Thymus (tissue), 11 donors: Measurements from ENCODE around the gene CYBC1. TPM values are rescaled to one million over a fixed set of nuclear protein-coding genes. Genes with fewer than 3 reads are reported as not detected.
A peak's percentile ranks its signal among the peaks of the same experiment; 100 is the strongest.

ENCODE experiments used
- DNase-seq, 9 donors: peaks; one replicate each; pipeline ENCODE4 v3.0.0-alpha.2; 2013; ENCODE audit warnings: low spot score in 9 of 9, low read depth in 6 of 9, missing footprints in 1 of 9
- H3K27ac ChIP-seq, 2 donors: one replicate each; pipeline ENCODE4 v1.5.1; 2013; ENCODE audit warnings: control low read depth in 1 of 2, low read depth in 1 of 2, low read length in 1 of 2, mild to moderate bottlenecking in 1 of 2, moderate library complexity in 1 of 2
- H3K27me3 ChIP-seq, 2 donors: one replicate each; pipeline ENCODE4 v1.5.1; 2013; ENCODE audit warnings: low read length in 1 of 2; ENCODE audit not compliant: control insufficient read depth in 2 of 2, insufficient read depth in 1 of 2
- H3K36me3 ChIP-seq, 2 donors: one replicate each; pipeline ENCODE4 v1.5.1; 2013; ENCODE audit warnings: low read length in 1 of 2, mild to moderate bottlenecking in 1 of 2, moderate library complexity in 1 of 2; ENCODE audit not compliant: control insufficient read depth in 2 of 2, insufficient read depth in 2 of 2
- H3K4me1 ChIP-seq, 2 donors: one replicate each; pipeline ENCODE4 v1.5.1; 2013; ENCODE audit warnings: low read length in 2 of 2; ENCODE audit not compliant: control insufficient read depth in 2 of 2, insufficient read depth in 2 of 2
- H3K4me3 ChIP-seq, 2 donors: one replicate each; pipeline ENCODE4 v1.5.1; 2013; ENCODE audit warnings: low read length in 2 of 2, control low read depth in 1 of 2, mild to moderate bottlenecking in 1 of 2
- H3K9me3 ChIP-seq, 2 donors: one replicate each; pipeline ENCODE4 v1.5.1; 2013; ENCODE audit warnings: low read length in 1 of 2, mild to moderate bottlenecking in 1 of 2; ENCODE audit not compliant: control insufficient read depth in 2 of 2, insufficient read depth in 1 of 2
- WGBS: extraction: QIAGEN DNeasy Blood & Tissue Kit; methylation state at CpG from one replicate; pipeline ENCODE4 v1.1.7; 2013; 5-methylcytosine and 5-hydroxymethylcytosine counted together
- polyA plus RNA-seq: library from polyadenylated mRNA; stranded (reverse); fragments of 200-250 nt; gene quantifications from one replicate; pipeline ENCODE4 v1.2.3, GENCODE V29; 2013
- total RNA-seq: library from RNA; stranded (reverse); fragments of 120-200 nt; gene quantifications from one replicate; pipeline ENCODE4 v1.2.4, GENCODE V29; 2013
- donor health status: healthy.

CYBC1 gene
- total and polyA plus RNA-seq, 2 donors = 80.7 to 103 TPM

GRCh38 chr17:82434216-82434565, 16.4 kb downstream of the CYBC1 start:
- no peaks in the 10 kb centered on the region for H3K27me3 ChIP-seq
- H3K36me3 ChIP-seq = peaks cover 21 to 31% of the 10 kb centered on the region in 2 donors
- no peaks in the 10 kb centered on the region for H3K4me1 ChIP-seq
- no peak overlapping the region for H3K27ac ChIP-seq
- DNase-seq = peak in 1 of 9 donors; percentile 21
- 32% methylated on average over 3 of the region's 3 CpGs for WGBS
- peaks cover 0 to 5% of the 10 kb centered on the region in 2 donors for H3K9me3 ChIP-seq
- H3K4me3 ChIP-seq = no peak overlapping the region

GRCh38 chr17:82433560-82434215, 16.9 kb downstream of the CYBC1 start:
- no peak for DNase-seq
- H3K9me3 ChIP-seq = peaks cover 0 to 5% of the 10 kb centered on the region in 2 donors
- H3K4me3 ChIP-seq = no peak overlapping the region
- no peaks in the 10 kb centered on the region for H3K4me1 ChIP-seq
- no peak overlapping the region for H3K27ac ChIP-seq
- peaks cover 21 to 31% of the 10 kb centered on the region in 2 donors for H3K36me3 ChIP-seq
- H3K27me3 ChIP-seq = no peaks in the 10 kb centered on the region
- 95% methylated on average over 32 of the region's 32 CpGs for WGBS

- Histone ChIP-seq H3K4me1 (no peaks in the 10 kb centered on the region), H3K27me3 (no peaks in the 10 kb centered on the region), H3K27ac (no peak overlapping the region), H3K9me3 (peaks cover 0 to 7% of the 10 kb centered on the region in 2 donors), H3K4me3 (no peak overlapping the region), H3K36me3 (peaks cover 17 to 26% of the 10 kb centered on the region in 2 donors)
- no peak for DNase-seq
- 86% methylated on average over 8 of the region's 8 CpGs for WGBS
These were observed 18.5 kb downstream of the CYBC1 start for GRCh38 chr17:82432017-82432416.

GRCh38 chr17:82429824-82430223, 20.7 kb downstream of the CYBC1 start:
- WGBS = 97% methylated on average over 7 of the region's 7 CpGs
- Histone ChIP-seq H3K27ac (no peak overlapping the region), H3K4me1 (no peaks in the 10 kb centered on the region), H3K9me3 (peaks cover 0 to 7% of the 10 kb centered on the region in 2 donors), H3K27me3 (no peaks in the 10 kb centered on the region), H3K36me3 (peaks cover 8 to 10% of the 10 kb centered on the region in 2 donors), H3K4me3 (no peak overlapping the region)
- DNase-seq = no peak

- H3K9me3 ChIP-seq = peaks cover 0 to 7% of the 10 kb centered on the region in 2 donors
- H3K27ac ChIP-seq = no peak overlapping the region
- no peak overlapping the region for H3K4me3 ChIP-seq
- no peaks in the 10 kb centered on the region for H3K4me1 ChIP-seq
- peaks cover 7 to 13% of the 10 kb centered on the region in 2 donors for H3K36me3 ChIP-seq
- no peak for DNase-seq
- WGBS = 99% methylated on average over 3 of the region's 3 CpGs
- no peaks in the 10 kb centered on the region for H3K27me3 ChIP-seq
These were observed 22.0 kb downstream of the CYBC1 start for GRCh38 chr17:82428546-82428945.

- no peak for DNase-seq
- Histone ChIP-seq H3K27me3 (no peaks in the 10 kb centered on the region), H3K27ac (no peak overlapping the region), H3K4me3 (no peak overlapping the region), H3K36me3 (peaks cover 5% of the 10 kb centered on the region in 2 donors), H3K9me3 (peaks cover 1 to 13% of the 10 kb centered on the region in 2 donors), H3K4me1 (peaks cover under 1 to 1% of the 10 kb centered on the region in 2 donors)
- WGBS = 98% methylated on average over 2 of the region's 2 CpGs
These were observed 25.7 kb downstream of the CYBC1 start for GRCh38 chr17:82424863-82425159.

GRCh38 chr17:82424001-82424862, 26.3 kb downstream of the CYBC1 start:
- WGBS = 94% methylated on average over 25 of the region's 25 CpGs
- H3K9me3 ChIP-seq = peaks cover 1 to 9% of the 10 kb centered on the region in 2 donors
- no peaks in the 10 kb centered on the region for H3K27me3 ChIP-seq
- peaks cover 4 to 5% of the 10 kb centered on the region in 2 donors for H3K4me1 ChIP-seq
- DNase-seq = peak in 2 of 9 donors; percentile 48 to 63
- H3K4me3 ChIP-seq = no peak overlapping the region
- no peak overlapping the region for H3K27ac ChIP-seq
- H3K36me3 ChIP-seq = peaks cover 5% of the 10 kb centered on the region in 2 donors

- Histone ChIP-seq H3K36me3 (peaks cover 5 to 7% of the 10 kb centered on the region in 2 donors), H3K9me3 (peaks cover 1 to 6% of the 10 kb centered on the region in 2 donors), H3K4me1 (peaks cover 13 to 15% of the 10 kb centered on the region in 2 donors), H3K27me3 (no peaks in the 10 kb centered on the region), H3K27ac (peak overlapping the region; percentile 8 to 46), H3K4me3 (peak overlapping the region; percentile 64 to 99)
- WGBS = 45% methylated on average over 2 of the region's 2 CpGs
- DNase-seq = peak in 2 of 9 donors; percentile 24 to 54
These were observed 31.0 kb downstream of the CYBC1 start for GRCh38 chr17:82419540-82419939.
